GM19238 (cell line): Measurements from ENCODE around the gene PARP6.

ENCODE experiments used
- DNase-seq: peaks from one replicate; pipeline ENCODE4 v3.0.0; 2011; ENCODE audit warnings: low spot score; ENCODE audit not compliant: insufficient read length

Gene PARP6

DNA sequence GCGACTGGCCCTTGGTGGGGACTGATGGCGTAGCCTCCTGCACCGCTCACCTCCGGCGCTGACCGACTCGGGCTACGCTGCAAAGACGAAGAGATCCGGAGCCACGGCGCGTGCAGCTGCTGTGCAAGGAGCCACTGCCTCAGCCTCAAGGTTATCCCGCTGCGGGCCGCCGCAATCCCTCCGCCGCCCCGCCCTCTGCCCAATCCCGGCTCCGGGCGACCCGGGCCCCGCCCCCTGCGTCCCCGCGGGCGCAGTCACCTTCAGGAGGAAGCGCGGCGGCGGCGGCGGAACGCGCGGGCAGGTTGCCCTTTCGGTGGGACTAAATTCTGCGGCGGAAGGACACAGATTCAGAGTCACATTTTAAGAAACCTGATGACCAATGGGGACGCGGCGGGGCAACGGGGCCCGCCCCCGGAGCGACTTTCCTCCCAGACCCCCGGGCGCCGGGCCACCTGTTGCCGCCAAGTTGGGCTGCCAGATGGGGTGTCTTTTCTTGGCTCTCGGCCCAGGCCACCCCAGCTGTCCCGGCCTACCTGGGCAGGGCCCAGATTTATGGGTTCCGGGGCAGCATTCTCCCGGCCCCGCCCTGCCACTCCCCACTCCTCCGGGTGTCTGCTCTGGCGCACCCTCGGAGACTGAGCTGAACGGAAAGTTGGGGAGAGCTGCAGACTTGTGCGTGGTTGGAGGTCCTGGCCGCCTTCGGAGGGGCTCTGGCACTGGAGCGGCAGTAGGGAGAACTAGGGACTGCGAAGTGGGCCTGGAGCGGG is 41.1 kb downstream of the PARP6 start, which contains the start of gene PKM:
PKM (minus strand) TSS at position 125 of the 767 bp plus-strand sequence. CDS start 12,093 bp downstream, outside the sequence.
- DNase-seq: peak; percentile 79

DNA sequence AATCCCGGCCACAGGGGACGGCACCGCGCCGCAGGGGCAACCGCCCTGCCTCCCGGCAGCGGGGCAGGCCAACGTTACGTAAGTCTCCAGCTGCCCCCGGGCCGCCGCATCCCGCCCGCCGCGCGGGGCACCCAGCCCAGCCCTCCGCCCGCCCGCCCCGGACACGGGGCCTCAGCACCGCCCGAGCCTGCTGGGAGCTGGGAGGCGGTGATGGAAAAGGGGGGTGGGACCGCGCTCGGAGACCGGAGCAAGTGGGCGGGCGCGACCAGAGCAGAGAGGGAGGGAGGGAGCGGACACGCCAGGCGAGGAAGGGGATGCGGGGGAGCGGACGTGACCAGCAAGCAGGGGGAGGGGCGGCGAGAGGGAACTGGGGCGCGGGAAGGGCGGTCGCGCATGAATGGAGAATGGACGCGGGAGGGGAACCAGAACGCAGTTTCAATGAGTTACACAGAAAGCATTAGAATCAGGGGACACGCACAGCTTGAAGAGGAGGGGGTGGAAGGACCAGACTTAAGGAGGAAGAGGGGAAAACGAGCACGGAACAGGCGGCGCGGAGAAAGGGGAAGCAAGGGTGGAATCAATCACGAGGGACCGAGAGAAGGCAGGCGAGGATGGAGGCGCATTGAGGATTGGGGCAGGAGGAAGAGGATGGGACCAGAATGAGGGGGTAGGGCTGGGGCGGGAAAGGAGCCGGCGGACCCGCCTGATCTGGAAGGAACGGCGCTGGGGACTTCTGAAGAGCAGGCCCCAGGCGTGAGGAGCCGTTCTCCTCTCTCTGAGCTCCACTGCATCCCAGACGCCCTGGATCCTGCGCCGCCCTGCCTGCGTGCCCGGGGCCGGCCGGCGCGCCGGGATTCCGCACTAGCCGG is 41.9 kb downstream of the PARP6 start:
- DNase-seq: peak; percentile 45

DNA sequence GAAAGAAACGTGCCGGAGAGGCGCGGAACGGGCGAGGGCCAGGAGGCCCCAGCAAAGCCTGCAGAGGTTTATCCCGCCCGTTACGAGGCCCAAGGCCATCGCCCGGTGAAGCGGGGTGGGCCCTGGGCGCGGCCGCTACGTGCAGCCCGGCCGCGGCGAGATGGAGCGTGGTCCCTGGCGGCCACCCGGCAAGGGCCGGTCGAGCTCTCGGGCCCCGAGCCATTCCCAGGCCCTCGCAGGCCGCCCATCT is 42.5 kb downstream of the PARP6 start:
- no peak for DNase-seq

DNA sequence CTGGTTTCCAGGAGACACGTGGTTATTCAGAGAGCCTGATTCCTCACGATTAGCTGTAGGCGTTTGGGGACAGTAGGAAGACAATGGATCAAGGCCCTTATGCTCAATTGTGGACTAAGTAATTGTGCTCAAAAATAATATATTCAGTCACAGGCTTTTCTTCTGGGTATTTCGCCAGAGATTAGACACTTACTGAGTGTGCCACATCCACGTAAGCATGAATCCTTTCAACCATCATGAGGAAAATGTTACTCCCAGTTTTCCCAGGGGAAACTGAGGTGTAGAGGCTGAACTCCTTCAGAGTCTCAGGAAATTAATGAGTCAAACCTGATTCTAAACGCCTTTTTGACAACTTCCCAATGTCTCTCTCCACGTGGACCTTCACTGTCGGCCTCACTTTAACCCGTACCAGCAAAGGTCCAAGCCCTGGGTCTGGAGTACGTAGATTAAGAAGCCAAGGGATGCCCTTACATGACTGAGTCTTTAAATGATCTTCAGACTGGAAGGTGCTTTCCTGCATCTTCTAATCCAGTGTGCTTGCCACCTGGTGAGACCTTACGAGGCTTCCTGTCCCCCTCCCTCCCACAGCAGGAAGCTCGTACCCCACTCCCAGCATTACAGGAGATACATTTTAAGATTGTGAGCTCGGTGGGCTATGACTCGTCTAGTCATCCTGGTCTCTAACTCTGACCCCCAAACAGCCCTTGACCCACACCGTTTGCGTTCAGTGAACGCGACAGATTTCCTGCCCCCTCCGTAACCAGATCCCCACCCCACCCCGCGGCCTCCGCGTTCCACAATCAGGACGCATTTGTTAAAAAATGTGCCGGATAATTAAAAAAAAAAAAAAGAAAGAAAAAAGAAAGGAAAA is 43.0 kb downstream of the PARP6 start:
- DNase-seq: peak; percentile 21

DNA sequence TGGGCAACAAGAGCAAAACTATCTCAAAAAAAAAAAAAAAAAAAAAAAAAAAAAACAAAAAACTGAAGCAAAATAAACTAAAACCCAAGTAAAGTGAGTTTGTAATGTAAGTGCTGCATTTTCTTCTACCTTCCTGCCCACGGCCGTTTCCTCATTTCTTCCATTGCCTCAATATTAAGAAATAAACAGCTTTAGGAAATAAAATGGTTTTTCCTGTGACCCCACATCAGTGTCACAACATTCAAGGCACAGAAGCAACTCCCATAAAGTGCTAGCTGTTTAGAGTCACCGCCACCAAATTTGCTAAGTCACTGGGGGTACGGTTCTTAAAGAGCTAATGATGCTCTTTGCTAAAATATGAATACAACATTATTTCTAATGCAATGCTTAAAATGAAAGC is 44.6 kb downstream of the PARP6 start:
- DNase-seq: no peak

DNA sequence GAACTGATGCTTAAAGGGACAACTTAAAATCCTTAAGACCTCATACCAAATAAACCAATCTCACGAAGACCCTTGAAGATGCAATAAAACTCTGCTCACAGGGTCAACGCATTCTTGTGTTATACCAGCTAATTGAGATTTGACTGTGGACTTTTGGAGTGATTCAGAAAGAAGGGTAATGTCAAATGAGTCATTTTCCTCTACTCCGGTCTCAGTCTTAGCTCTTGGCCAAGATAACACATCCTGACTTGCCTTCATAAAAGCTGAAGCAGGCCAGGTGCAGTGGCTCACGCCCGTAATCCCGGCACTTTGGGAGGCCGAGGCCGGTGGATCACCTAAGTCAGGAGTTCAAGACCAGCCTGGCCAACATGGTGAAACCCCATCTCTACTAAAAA is 45.2 kb downstream of the PARP6 start:
- DNase-seq: no peak

DNA sequence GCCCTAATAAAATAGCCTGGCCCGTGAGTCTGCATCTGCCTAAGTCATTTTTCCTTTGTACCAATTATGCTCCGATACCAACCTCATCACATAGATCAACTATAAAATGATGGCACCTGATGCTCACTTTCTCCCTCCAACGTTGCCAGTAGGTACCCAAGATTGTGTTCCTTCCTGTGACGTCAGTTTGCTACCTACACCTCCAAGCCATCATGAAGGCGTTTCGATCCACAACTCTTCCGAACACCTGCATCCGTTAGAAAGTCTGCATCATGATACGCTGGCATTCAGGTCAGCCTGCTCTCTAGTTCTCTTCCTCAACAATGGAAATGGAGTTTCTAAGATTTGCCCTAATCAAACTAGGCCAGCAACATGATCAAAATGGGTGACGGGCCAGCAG is 49.1 kb downstream of the PARP6 start:
- no peak for DNase-seq

DNA sequence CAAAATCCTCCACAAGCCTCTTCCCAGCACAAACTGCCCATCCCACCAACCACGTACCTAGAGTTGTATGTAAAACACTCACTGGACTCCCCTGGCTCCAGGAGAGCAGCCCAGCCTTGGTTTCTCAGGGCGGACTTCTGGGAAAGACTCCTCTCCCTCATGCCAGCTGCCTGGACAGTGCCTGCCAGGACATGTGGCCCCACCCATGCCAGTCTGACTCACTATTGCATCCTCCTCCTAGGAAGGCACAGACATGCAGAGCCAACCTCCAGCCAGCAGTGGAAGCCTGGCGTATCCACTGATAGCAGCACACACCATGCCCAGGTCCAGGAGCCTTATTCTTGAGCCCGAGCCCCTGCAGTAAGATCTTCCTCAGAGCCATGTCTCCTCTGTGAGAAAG is 50.0 kb downstream of the PARP6 start:
- no peak for DNase-seq

DNA sequence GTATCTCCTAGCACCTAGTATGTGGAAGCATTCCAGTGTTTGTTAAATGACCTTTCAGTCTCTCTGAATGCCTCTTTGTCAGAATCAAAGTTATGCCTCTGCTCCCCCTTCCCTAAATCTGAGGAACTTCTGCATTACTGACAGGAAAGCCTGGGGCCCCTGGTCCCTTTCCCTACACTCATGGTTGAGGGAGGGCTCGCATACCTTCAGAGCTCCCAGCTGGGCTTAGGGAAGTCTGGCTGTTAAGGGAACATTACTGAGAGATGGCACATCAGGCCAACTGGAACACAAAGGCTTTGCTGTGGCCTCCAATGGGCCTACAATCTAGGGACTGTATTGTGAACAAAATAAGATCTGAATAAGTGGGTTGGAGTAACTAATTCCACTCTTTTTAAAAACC is 51.7 kb downstream of the PARP6 start:
- no peak for DNase-seq

DNA sequence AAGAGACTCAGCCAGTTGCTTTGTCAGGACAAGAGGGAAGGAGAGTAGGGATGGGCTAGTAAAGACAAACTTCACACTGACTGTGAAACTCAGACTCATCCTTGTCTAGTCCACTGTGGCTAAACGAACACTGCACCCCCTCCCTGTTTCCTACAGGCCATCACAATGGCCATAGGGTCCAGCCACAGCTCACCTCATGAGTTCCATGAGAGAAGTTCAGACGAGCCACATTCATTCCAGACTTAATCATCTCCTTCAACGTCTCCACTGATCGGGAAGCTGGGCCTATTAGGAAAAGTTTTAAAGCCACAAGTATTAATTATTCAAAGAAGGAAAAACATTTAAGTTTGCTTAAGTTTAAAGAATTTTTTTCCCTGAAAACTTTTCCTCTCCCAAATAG is 55.1 kb downstream of the PARP6 start:
- no peak for DNase-seq

DNA sequence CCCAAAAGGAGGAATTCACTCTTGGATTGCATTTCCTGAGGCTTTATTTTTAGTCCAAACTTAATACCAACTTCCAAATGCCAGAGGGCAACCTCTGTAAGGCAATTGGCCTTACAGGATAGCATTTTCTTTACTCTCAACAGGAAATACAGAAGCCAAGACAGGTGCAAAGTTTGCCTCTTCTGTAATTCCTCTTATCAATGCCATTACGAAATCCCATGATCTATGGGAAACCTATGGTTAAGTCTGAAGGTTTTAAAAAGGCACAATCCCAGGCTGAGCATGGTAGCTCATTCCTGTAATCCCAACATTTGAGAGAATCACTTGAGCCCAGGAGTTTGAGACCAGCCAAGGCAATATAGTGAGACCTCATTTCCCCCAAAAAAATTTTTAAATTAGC is 56.3 kb downstream of the PARP6 start:
- DNase-seq: no peak

DNA sequence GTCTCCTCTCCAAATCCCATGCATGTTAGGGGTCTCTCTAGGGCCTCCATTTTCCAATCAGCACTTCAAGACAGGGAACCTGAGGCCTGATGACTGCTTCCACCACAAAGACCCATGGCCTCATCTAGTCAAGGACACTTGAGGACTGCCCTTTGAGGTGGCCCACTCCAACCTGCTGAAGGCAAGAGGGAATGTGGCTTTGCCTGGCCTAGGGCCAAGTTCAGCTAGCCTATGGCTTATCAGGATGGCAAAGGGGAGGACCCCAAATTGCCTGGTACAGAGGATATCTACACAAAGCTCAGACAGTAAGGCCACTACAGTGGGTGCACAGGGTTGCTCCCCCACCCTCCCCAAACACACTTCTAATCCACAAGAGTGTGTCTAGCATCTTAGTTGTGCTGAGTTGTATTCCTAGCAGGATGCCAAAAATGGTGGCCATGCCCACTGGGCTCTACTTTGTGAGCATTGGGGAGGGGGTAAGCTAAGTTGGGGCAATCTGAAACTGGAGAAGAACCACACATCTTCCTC is 64.7 kb downstream of the PARP6 start:
- no peak for DNase-seq

DNA sequence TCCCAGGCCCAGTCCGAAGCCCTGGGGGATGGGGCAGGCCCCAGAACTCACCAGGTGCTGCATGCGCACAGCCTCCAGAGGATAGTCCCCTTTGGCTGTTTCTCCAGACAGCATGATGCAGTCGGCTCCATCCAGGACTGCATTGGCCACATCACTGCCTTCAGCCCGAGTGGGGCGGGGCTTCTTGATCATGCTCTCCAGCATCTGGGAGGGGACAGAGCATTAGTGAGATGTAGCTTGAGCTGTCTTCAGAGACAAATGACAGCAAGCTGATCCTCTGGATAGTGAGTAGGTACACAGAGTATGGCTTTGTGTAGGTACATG is 65.7 kb downstream of the PARP6 start:
- no peak for DNase-seq

DNA sequence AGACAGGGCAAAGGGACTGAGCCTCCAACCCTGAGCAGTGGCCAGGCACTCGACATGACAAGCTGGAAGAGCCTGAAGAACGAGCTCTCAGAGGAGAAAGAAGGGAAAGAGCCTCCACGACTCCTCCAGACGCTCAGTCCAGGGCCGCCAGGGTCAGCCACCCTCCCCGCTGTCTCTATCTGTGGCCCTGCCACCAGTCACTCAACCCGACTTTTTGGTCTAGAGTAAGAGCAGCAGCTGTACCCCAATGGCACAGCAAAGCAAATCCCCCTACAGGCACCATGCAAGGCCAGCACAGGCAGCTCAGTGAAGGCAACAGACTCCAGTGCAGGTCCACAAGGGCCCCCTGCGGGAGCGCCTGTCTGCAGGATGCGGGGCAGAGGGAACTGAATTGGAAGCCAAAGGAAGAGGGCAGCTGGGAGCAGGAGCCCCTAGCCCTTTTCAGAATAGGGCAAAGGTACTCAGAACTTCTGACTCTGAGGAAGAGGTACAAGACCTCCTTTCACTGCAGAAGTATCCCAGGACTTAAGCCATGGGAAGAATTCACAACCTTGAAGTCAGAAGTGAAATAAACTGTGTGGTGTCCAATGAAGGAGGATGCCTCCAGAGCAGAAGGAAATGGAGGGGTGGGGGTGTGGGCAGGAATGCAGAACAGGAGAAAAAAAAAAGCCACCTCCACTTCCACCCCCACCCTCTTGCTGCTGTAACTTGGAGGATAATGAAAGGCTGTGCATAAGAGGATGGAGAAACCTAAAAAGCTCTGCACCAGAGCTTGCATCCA is 66.3 kb downstream of the PARP6 start:
- no peak for DNase-seq

DNA sequence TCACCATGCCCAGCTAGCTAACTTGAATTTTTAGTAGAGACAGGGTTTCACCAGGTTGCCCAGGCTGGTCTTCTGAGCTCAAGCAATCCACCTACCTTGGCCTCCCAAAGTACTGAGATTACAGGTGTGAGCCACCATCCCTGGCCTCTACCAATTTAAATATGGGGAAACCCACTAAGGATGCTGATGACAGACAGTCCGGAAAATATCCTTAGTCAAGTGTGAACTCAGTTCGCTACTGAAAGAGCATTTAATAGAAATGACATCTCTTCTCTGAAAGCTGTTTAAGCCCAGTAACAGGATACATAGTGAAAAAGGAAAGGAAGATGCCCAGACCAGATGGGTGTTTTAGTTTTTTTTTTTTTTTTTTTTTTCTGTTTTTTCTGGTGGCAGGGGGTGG is 67.1 kb downstream of the PARP6 start:
- no peak for DNase-seq

DNA sequence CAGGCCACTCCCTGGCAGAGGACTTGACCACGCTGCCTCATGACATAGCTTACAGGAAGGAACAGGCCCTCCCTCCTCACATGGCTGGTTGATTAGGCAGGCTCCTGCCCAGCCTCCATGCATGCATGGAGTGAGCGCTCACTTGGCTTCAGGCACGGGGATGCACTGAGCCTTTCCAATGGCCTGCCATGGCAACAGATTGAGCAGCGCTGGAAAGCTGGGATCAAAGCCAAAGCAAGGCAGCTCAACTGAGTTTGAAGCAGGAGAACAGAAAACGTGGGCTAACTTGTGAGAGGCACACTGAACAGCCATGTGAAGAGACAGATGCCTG is 68.9 kb downstream of the PARP6 start:
- DNase-seq: no peak

DNA sequence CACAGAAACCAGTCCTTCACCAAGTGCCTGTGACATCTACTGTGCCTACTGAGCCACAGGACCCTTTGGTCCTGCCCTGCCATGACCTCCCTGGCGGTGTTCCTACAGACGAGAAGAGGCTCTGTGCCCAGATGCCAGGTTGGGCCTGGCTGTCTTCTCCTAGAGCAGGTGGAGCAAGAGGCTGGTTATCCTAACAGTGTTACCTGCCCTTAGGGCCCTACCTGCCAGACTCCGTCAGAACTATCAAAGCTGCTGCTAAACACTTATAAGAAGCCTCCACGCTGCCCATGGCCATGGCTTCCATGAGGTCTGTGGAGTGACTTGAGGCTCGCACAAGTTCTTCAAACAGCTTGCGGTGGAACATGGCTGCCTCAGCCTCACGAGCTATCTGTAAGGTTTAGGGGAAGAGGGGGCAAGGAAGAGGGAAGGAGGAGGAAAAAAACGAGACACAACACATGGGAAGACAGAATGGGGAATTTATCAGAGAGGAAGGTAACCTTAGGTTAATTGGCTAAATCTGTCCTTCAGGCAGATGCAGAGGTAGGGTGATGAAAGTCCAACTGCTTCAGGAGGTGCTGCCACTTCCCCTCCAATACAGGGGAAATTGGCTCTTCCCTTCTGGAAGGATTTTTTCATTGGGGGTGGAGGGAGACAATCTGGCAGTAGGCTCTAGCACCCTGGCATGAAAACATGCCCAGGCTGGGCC is 69.4 kb downstream of the PARP6 start:
- DNase-seq: no peak

DNA sequence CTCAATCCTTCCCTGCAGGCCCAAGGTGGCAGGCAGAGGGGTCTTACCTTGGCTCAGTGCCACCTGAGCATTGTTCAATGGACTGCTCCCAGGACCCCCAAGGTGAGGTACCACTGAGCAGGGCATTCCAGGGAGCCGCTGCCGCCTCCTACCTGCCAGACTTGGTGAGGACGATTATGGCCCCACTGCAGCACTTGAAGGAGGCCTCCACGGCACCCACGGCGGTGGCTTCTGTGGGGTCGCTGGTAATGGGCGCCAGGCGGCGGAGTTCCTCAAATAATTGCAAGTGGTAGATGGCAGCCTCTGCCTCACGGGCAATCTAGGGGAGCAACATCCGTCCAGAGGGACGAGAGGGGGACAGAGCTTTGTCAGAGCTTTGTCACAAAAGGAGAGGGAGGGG is 70.1 kb downstream of the PARP6 start:
- DNase-seq: no peak

DNA sequence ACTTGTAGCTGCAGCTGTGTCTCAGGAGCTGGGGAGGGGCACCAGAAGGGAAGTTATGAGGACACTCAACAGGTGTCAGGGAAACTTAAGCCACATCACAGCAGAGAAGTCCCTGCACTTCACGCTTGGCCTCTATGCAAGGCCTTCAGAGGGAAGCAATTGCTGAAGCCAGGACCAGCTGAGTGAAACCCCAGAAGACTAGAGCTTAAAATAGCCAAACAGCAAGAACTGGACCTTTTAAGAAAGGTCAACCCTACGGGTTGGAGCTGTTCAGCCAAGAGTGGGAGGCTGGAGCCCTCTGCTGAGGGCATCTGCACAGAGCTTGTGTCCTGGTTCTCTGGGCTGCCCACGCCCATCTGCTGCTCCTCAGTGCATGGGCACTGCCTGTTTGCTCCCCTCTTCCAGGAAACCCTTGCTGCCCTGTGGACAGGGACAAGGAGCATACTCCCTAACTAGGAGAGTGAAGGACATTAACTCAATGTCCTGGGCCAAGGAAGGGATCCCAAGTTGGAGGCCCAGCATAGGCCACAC is 70.9 kb downstream of the PARP6 start:
- no peak for DNase-seq
